Liver (tissue), 9 donors: ENCODE measurements around the gene CCDC78. TPM values are rescaled to one million over a fixed set of nuclear protein-coding genes. Genes with fewer than 3 reads are reported as not detected.

Source experiments
- DNase-seq: peaks from one replicate; pipeline ENCODE4 v3.0.0-alpha.2; 2017; ENCODE audit warnings: low spot score
- H3K27ac ChIP-seq, 2 donors: one replicate each; pipeline ENCODE4 v1.7.0; 2013; ENCODE audit warnings: inconsistent platforms in 2 of 2, low read length in 2 of 2, control low read depth in 1 of 2, low read depth in 1 of 2, mild to moderate bottlenecking in 1 of 2
- H3K27me3 ChIP-seq, 4 donors: one replicate each; pipeline versions ENCODE4 v1.6.1 to v1.7.0; 2013; ENCODE audit warnings: low read length in 3 of 4, inconsistent platforms in 1 of 4, mild to moderate bottlenecking in 1 of 4, moderate library complexity in 1 of 4; ENCODE audit not compliant: control insufficient read depth in 4 of 4, insufficient read depth in 4 of 4
- H3K36me3 ChIP-seq, 4 donors: one replicate each; pipeline versions ENCODE4 v1.6.1 to v1.7.0; 2013; ENCODE audit warnings: low read length in 3 of 4, mild to moderate bottlenecking in 3 of 4, low read depth in 1 of 4, moderate library complexity in 1 of 4; ENCODE audit not compliant: control insufficient read depth in 4 of 4, insufficient read depth in 3 of 4
- H3K4me1 ChIP-seq, 4 donors: one replicate each; pipeline versions ENCODE4 v1.6.1 to v1.7.0; 2013; ENCODE audit warnings: low read length in 3 of 4, mild to moderate bottlenecking in 3 of 4, moderate library complexity in 1 of 4; ENCODE audit not compliant: control insufficient read depth in 4 of 4, insufficient read depth in 4 of 4
- H3K4me3 ChIP-seq, 3 donors: one replicate each; pipeline versions ENCODE4 v1.6.1 to v1.7.0; 2013; ENCODE audit warnings: low read length in 3 of 3, control low read depth in 1 of 3, low read depth in 1 of 3, mild to moderate bottlenecking in 1 of 3
- H3K9ac ChIP-seq, 2 donors: one replicate each; pipeline ENCODE4 v1.7.0; 2013; ENCODE audit warnings: low read length in 2 of 2, mild to moderate bottlenecking in 2 of 2, moderate library complexity in 2 of 2, control low read depth in 1 of 2, low read depth in 1 of 2
- H3K9me3 ChIP-seq, 4 donors: one replicate each; pipeline versions ENCODE4 v1.6.1 to v1.7.0; 2013; ENCODE audit warnings: low read length in 3 of 4; ENCODE audit not compliant: control insufficient read depth in 4 of 4
- CTCF ChIP-seq: fragments of 150-350 bp; IDR thresholded peaks from 2 replicates; pipeline ENCODE4 v1.5.1; 2017; ENCODE audit warnings: improper control_type of control experiment, low read depth, low read length; ENCODE audit not compliant: missing input control
- EGR1 ChIP-seq, 2 donors: IDR thresholded peaks; 2 replicates each; pipeline ENCODE4 v1.6.1; 2016 to 2018; ENCODE audit warnings: antibody characterized with exemption in 2 of 2, low read depth in 2 of 2
- FOXA2 ChIP-seq: IDR thresholded peaks from 2 replicates; pipeline ENCODE4 v1.6.1; 2016; ENCODE audit warnings: antibody characterized with exemption
- GABPA ChIP-seq, 2 donors: IDR thresholded peaks in 1 of 2; conservative IDR thresholded peaks in 1 of 2; 2 replicates each; pipeline ENCODE4 v1.6.1; 2016; ENCODE audit warnings: antibody characterized with exemption in 2 of 2, mild to moderate bottlenecking in 1 of 2, moderate library complexity in 1 of 2
- HNF4A ChIP-seq, 2 donors: conservative IDR thresholded peaks; 2 replicates each; pipeline ENCODE4 v1.6.1; 2016; ENCODE audit warnings: antibody characterized with exemption in 2 of 2, mild to moderate bottlenecking in 2 of 2
- HNF4G ChIP-seq: IDR thresholded peaks from 2 replicates; pipeline ENCODE4 v1.6.1; 2016; ENCODE audit warnings: antibody characterized with exemption
- MAX ChIP-seq: IDR thresholded peaks from 2 replicates; pipeline ENCODE4 v1.6.1; 2016; ENCODE audit warnings: antibody characterized with exemption
- NR2F2 ChIP-seq: IDR thresholded peaks from 2 replicates; pipeline ENCODE4 v1.6.1; 2016; ENCODE audit warnings: antibody characterized with exemption
- RAD21 ChIP-seq, 2 donors: IDR thresholded peaks; 2 replicates each; pipeline ENCODE4 v1.6.1; 2016; ENCODE audit warnings: antibody characterized with exemption in 2 of 2, mild to moderate bottlenecking in 2 of 2
- RXRA ChIP-seq, 2 donors: IDR thresholded peaks; 2 replicates each; pipeline ENCODE4 v1.6.1; 2017 to 2018; ENCODE audit warnings: antibody characterized with exemption in 2 of 2, mild to moderate bottlenecking in 1 of 2
- TAF1 ChIP-seq: conservative IDR thresholded peaks from 2 replicates; pipeline ENCODE4 v1.6.1; 2016; ENCODE audit warnings: antibody characterized with exemption, mild to moderate bottlenecking
- YY1 ChIP-seq: IDR thresholded peaks from 2 replicates; pipeline ENCODE4 v1.6.1; 2016; ENCODE audit warnings: antibody characterized with exemption, mild to moderate bottlenecking
- ZBTB33 ChIP-seq: IDR thresholded peaks from 2 replicates; pipeline ENCODE4 v1.6.1; 2016; ENCODE audit warnings: antibody characterized with exemption
- WGBS: extraction: QIAGEN DNeasy Blood & Tissue Kit; methylation state at CpG from one replicate; pipeline ENCODE4 v1.1.7; 2013; 5-methylcytosine and 5-hydroxymethylcytosine counted together
- polyA plus RNA-seq, 2 donors: library from polyadenylated mRNA; stranded (reverse) in 1 of 2; unstranded in 1 of 2; fragments of 200-250 nt in 1 of 2; fragments of >200 nt in 1 of 2; fragmentation: Nextera tagmentation in 1 of 2; extraction: Ambion mirVana in 1 of 2; gene quantifications; one replicate each; pipeline versions ENCODE4 v1.2.1 to v1.2.3, GENCODE V29; 2013 to 2015
- total RNA-seq, 2 donors: library from RNA; depleted of rRNA; stranded (reverse); fragments of >200 nt; gene quantifications; one replicate each; pipeline ENCODE4 v1.2.3, GENCODE V29; 2014
- donor health status: healthy.
- donor health status: healthy.
- donor health status: healthy.
- donor health status: healthy.
- donor health status: healthy.

Gene CCDC78
- total and polyA plus RNA-seq, 4 donors = 0.05 to 0.28 (median 0.08) TPM; not detected in 1

- no peak for DNase-seq
- Histone ChIP-seq H3K36me3 (no peaks in the 10 kb centered on the region), H3K27me3 (peaks cover 4 to 20% (median 14%) of the 10 kb centered on the region in 4 donors), H3K4me1 (peaks cover 0 to 4% (median 0%) of the 10 kb centered on the region in 4 donors), H3K9me3 (no peaks in the 10 kb centered on the region), H3K4me3 (no peak overlapping the region), H3K27ac (no peak overlapping the region), H3K9ac (no peak overlapping the region)
- TF ChIP-seq RXRA (IDR thresholded peaks at IDR 0.05) = no peak
- TF ChIP-seq CTCF = no peak
- TF ChIP-seq FOXA2 = no peak
- WGBS = 43% methylated on average over 14 of the region's 14 CpGs
Observed at GRCh38 chr16:707062-707538, 19.1 kb downstream of the CCDC78 start.

- peak overlapping the region in 1 of 3 donors; percentile 15 for H3K4me3 ChIP-seq
- H3K27me3 ChIP-seq = peaks cover 4 to 20% (median 14%) of the 10 kb centered on the region in 4 donors
- H3K9ac ChIP-seq = no peak overlapping the region
- WGBS = 6% methylated on average over 49 of the region's 49 CpGs
- TF ChIP-seq GABPA (IDR thresholded peaks at IDR 0.05 in 1 of 2, conservative IDR thresholded peaks at IDR 0.05 in 1 of 2) (no peak), TAF1 (no peak), YY1 (no peak), RXRA (IDR thresholded peaks at IDR 0.05) (no peak), ZBTB33 (no peak), MAX (no peak), HNF4A (conservative IDR thresholded peaks at IDR 0.05) (no peak), NR2F2 (no peak), HNF4G (no peak), EGR1 (IDR thresholded peaks at IDR 0.05; ENCODE audit: low read depth in 2 of 2) (no peak), FOXA2 (no peak), RAD21 (IDR thresholded peaks at IDR 0.05) (no peak)
- H3K4me1 ChIP-seq = peaks cover 0 to 4% (median 0%) of the 10 kb centered on the region in 4 donors
- no peak for DNase-seq
- no peak overlapping the region for H3K27ac ChIP-seq
- no peaks in the 10 kb centered on the region for H3K36me3 ChIP-seq
- no peaks in the 10 kb centered on the region for H3K9me3 ChIP-seq
Observed at GRCh38 chr16:706189-707061, 19.8 kb downstream of the CCDC78 start.
